ENCODE results near the gene NCR2.

GRCh38 chr6:41359617-41360313, 24.4 kb downstream of the NCR2 start:
- TF ChIP-seq ZNF112 (tag by site-specific recombination; IDR thresholded peaks at IDR 0.05) (no peak), ZBTB48 (tag by site-specific recombination; IDR thresholded peaks at IDR 0.05) (no peak), ZNF274 (IDR thresholded peaks at IDR 0.05; ENCODE audit: low read length) (no peak), ZNF274 (tag by site-specific recombination; IDR thresholded peaks at IDR 0.05; ENCODE audit: borderline replicate concordance) (no peak), ZNF629 (tag by site-specific recombination; IDR thresholded peaks at IDR 0.05) (no peak), ZNF174 (tag by site-specific recombination; IDR thresholded peaks at IDR 0.05) (no peak), ZNF175 (tag by site-specific recombination; IDR thresholded peaks at IDR 0.05) (no peak), ZBTB8A (tag by site-specific recombination; IDR thresholded peaks at IDR 0.05) (no peak), CTCF (tag by site-specific recombination; IDR thresholded peaks at IDR 0.05) (no peak), ZNF777 (tag by site-specific recombination; IDR thresholded peaks at IDR 0.05; ENCODE audit: borderline replicate concordance) (no peak), ZBTB20 (tag by site-specific recombination; IDR thresholded peaks at IDR 0.05) (no peak)

All from HEK293 (cell line).